HG02981 (cell line): ENCODE measurements around the gene CLEC4E.
"Not testable (repeated sequence)": the region's sequence is repeated elsewhere in the genome, so short reads cannot be mapped to it uniquely, and the experiment has no call there.

Source experiments
- ATAC-seq: cut with Tn5 transposase; IDR thresholded peaks from one replicate; pipeline ENCODE4 v1.9.1; 2021; ENCODE audit warnings: mild to moderate bottlenecking, moderate library complexity; ENCODE audit not compliant: unreplicated experiment

CLEC4E gene, protein sequence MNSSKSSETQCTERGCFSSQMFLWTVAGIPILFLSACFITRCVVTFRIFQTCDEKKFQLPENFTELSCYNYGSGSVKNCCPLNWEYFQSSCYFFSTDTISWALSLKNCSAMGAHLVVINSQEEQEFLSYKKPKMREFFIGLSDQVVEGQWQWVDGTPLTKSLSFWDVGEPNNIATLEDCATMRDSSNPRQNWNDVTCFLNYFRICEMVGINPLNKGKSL

GRCh38 chr12:8540831-8541230 is at the start of gene CLEC4E:
CLEC4E (minus strand) TSS chr12:8540905; CDS start chr12:8540797, 108 bp downstream.
- ATAC-seq, result not testable (repeated sequence)

GRCh38 chr12:8589679-8590078 is 49.0 kb upstream of the CLEC4E start:
- no peak for ATAC-seq

DNA sequence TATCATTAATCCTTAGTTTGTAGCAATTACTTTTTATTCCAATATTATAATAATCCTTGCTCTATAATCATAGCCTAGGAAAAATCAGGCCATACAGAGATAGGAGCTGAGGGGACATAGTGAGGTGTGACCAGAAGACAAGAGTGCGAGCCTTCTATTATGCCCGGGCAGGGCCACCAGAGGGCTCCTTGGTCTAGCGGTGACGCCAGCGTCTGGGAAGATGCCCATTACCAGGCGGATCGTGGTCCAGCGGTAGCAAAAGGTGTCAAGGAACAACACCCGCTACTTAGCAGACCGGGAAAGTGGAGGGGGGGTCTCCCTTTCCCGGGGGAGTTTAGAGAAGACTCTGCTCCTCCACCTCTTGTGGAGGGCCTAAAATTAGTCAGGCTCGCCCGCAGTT is 43.8 kb upstream of the CLEC4E start:
- not testable (repeated sequence) for ATAC-seq

DNA sequence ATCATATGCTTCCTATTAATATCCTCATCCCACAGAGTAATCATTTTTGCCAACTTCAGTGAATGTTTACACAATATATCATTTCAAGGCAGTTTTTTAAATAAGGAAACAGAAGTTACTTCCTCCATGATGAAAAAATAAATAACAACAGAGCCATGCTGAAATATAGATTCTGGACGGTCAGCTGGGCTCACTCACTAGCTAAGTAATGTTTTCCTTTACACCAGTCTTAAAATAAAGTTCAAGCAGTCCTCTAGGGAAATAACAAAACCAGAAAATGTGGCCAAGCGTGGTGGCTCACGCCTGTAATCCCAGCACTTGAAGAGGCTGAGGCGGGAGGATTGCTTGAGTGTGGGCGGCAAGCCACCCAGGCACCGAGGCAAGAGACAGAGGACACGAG is 43.3 kb upstream of the CLEC4E start:
- ATAC-seq, result no peak

- ATAC-seq, result no peak
These were observed 40.5 kb upstream of the CLEC4E start for GRCh38 chr12:8581098-8581784.

- no peak for ATAC-seq
These were observed 37.2 kb upstream of the CLEC4E start for GRCh38 chr12:8577879-8578278.

DNA sequence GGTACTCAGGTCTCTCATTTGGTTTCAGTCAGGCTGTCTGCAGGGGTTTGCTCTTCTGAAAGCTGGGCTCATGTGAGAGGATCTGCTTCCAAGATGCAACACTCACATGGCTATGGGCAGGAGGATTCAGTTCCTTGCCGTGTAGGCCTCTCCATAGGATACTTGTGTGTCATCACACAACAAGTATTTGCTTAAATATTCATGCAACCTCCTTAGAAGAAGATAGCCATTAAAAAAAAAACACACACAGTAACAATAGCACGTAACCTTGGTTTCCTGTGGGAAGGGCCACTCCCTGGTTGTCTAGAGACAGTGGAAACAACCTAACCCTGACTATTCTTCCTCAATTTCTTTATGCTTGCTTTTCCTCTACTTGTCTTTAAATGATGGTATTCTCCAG is 31.8 kb upstream of the CLEC4E start:
- no peak for ATAC-seq

- ATAC-seq, result no peak
These were observed 25.8 kb upstream of the CLEC4E start for GRCh38 chr12:8566525-8566924.

- ATAC-seq, result not testable (repeated sequence)
These were observed 25.3 kb upstream of the CLEC4E start for GRCh38 chr12:8566052-8566451.

DNA sequence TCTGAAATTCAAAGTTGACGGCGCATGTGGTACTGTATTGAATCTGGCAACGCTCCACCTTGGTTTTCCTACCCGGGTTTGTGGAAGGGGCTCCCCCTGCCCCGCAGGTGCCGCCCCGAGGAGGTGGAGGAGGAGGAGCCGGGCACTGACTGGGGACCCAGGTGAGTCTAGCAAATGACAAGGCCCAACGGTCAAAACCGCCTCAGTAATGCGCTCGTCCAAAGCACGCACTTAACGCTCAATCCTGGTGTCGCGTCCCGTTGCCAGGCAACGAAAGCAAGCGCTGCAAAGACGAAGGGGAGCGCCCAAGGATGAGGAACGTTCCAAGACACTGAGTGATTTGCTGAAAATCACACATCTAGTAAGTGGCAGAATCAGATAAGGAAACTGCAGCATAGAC is 24.0 kb upstream of the CLEC4E start:
- ATAC-seq, result no peak

DNA sequence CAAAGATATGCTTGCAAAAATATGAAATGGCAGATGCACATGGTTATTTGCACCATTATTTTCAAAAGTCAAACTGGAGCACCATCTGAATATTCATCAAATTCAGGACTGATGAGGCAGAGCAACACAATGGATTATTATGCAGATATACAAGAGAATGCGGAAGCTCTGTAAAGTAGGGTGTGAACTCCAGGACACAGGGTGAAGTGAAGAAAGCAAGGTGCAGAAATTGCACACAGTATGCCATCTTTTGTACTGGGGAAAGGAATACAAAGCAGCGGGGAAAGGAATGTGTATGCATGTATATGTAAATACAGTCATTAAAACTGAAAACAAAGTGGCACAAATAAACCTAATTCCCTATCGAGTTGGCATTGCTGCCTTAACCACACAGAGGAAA is 22.7 kb upstream of the CLEC4E start:
- no peak for ATAC-seq

- no peak for ATAC-seq
These were observed 21.6 kb upstream of the CLEC4E start for GRCh38 chr12:8562310-8562709.

GRCh38 chr12:8561011-8561410 is 20.3 kb upstream of the CLEC4E start:
- no peak for ATAC-seq

DNA sequence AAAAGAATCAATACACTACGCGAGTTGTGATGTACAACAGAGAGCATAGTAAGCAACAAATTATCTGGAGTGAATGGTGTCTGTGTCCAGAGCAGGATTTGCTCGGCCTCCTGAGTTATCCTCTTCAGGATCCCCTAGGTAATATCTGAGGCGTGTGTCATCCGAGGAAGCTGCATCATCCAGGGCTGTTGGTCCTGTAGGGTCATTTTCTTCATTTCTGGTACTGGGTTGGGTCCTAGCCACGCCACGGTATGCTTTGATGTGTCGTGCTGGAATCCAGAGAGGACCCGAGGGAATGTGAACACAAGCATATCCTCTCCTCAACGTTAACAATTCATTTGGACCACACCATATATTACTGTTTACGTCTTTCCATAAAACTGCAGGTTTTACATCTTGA is 19.0 kb upstream of the CLEC4E start:
- no peak for ATAC-seq

GRCh38 chr12:8556531-8557097 is 15.9 kb upstream of the CLEC4E start:
- no peak for ATAC-seq

DNA sequence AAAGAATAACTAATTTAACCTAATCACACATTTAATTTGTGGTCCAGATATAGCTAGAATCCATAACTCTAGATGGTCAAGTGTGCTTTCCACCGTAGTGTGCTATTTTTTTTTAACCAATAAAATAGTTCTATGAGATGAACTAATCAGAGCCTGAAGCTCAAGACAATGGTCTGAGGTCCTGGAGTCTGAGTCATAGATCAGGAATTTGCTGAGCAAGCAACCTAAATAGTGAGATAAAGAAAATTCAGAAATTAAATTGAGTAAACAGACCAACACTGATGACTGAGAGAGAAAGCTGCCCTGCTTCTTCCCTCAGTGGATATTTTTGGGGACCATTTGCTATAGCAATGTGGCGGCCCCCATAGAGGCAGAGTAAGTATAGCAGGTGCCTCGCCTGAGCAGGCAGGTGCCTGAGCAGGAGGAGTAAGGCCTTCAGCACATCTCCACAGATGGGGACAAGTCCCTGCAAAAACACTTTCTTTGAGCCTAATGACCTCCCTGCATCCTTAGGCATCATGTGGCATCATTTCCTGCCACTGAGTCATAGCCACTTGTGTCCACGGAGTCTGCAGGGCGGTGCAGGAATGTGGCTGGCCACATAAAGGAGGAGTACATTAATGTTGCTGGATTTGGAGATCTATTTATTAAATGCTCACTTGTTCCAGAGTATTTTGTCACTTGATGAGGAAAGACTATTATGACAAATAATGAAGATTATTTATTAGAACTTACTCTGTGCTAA is 13.9 kb upstream of the CLEC4E start:
- ATAC-seq, result no peak

GRCh38 chr12:8553088-8553627 is 12.5 kb upstream of the CLEC4E start:
- ATAC-seq, result no peak

- ATAC-seq, result no peak
These were observed 8.7 kb upstream of the CLEC4E start for GRCh38 chr12:8549381-8549780.

DNA sequence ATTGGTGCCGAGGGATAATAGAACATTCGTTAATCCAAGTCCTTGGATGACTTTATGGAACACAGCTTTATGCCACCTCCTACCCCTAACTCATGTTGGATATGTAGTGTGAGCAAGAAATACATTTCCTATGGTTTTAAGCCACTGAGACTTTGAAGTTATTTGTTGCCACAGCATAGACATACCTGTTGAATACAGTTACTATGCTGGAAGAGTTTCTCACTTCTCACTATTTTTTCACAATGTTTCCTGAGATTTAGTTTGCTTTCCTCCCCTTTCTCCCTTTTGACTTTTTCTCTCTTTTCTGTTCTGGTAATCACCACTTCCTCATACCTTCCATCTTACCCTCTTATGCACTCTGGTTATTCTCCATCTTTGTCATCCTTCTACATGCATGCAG is 7.5 kb upstream of the CLEC4E start:
- ATAC-seq, result no peak

GRCh38 chr12:8547645-8548044 is 6.9 kb upstream of the CLEC4E start:
- no peak for ATAC-seq

GRCh38 chr12:8546591-8546990 is 5.9 kb upstream of the CLEC4E start:
- no peak for ATAC-seq
